SIG-M5 treated with dmso at 0.1 percent for 504 hours (cell line): ENCODE data around the gene UBE2S.
"Not testable (repeated sequence)": the region's sequence is repeated elsewhere in the genome, so short reads cannot be mapped to it uniquely, and the experiment has no call there.

Experiments
- DNase-seq: peaks from one replicate; lab custom pipeline; 2025; ENCODE audit not compliant: unreplicated experiment; lab: John Stamatoyannopoulos, UW

Gene UBE2S

GRCh38 chr19:55440411-55441105, 33.0 kb upstream of the UBE2S start:
- DNase-seq, result no peak

- no peak for DNase-seq
Measured at GRCh38 chr19:55439052-55439451, 31.5 kb upstream of the UBE2S start.

GRCh38 chr19:55437410-55437809, 29.8 kb upstream of the UBE2S start:
- peak; percentile 47 for DNase-seq

GRCh38 chr19:55436847-55437246, 29.3 kb upstream of the UBE2S start:
- no peak for DNase-seq

- no peak for DNase-seq
Measured at GRCh38 chr19:55435020-55435419, 27.4 kb upstream of the UBE2S start.

GRCh38 chr19:55434356-55434919, 26.9 kb upstream of the UBE2S start:
- DNase-seq, result no peak

GRCh38 chr19:55433292-55433691, 25.7 kb upstream of the UBE2S start:
- DNase-seq, result no peak

GRCh38 chr19:55432241-55432959, 24.8 kb upstream of the UBE2S start:
- DNase-seq, result no peak

- DNase-seq, result no peak
Measured at GRCh38 chr19:55431183-55431582, 23.6 kb upstream of the UBE2S start.

- DNase-seq, result no peak
Measured at GRCh38 chr19:55426042-55426441, 18.5 kb upstream of the UBE2S start.

- DNase-seq, result no peak
Measured at GRCh38 chr19:55424518-55424917, 16.9 kb upstream of the UBE2S start.

- DNase-seq, result no peak
Measured at GRCh38 chr19:55423225-55424005, 15.8 kb upstream of the UBE2S start.

GRCh38 chr19:55421281-55421680, 13.7 kb upstream of the UBE2S start:
- not testable (repeated sequence) for DNase-seq

- DNase-seq, result no peak
Measured at GRCh38 chr19:55419624-55420236, 12.1 kb upstream of the UBE2S start.

- no peak for DNase-seq
Measured at GRCh38 chr19:55419103-55419502, 11.5 kb upstream of the UBE2S start.

GRCh38 chr19:55418185-55418584, 10.6 kb upstream of the UBE2S start:
- peak; percentile 63 for DNase-seq

- no peak for DNase-seq
Measured at GRCh38 chr19:55410168-55410567, 2.6 kb upstream of the UBE2S start.

GRCh38 chr19:55409179-55409578, 1.6 kb upstream of the UBE2S start:
- DNase-seq, result not testable (repeated sequence)

GRCh38 chr19:55408533-55408872, 915 bp upstream of the UBE2S start:
- DNase-seq, result no peak

- peak; percentile 99 for DNase-seq
Measured at GRCh38 chr19:55407800-55408532, 378 bp upstream of the UBE2S start.
